Glomerular endothelial cell (primary cell): Measurements from ENCODE around the gene ZNF649. TPM values are rescaled to one million over a fixed set of nuclear protein-coding genes. Genes with fewer than 3 reads are reported as not detected.
A peak's percentile ranks its signal among the peaks of the same experiment; 100 is the strongest.
"Not testable (repeated sequence)": the region's sequence is repeated elsewhere in the genome, so short reads cannot be mapped to it uniquely, and the experiment has no call there.

Source experiments
- DNase-seq: peaks from one replicate; pipeline ENCODE4 v3.0.0-alpha.2; 2011; ENCODE audit warnings: low read depth, low spot score; ENCODE audit errors: extremely low read depth
- total RNA-seq: library from RNA; depleted of rRNA; stranded (reverse); fragments of >200 nt; gene quantifications from 2 replicates; pipeline ENCODE4 v1.2.3, GENCODE V29; 2015

ZNF649 gene
- 3.6 and 6.8 TPM in 2 replicates for total RNA-seq

GRCh38 chr19:51904331-51905165, at the start of gene ZNF649:
Gene ZNF649 (minus strand): TSS chr19:51905017. CDS start chr19:51900107, 4,910 bp downstream.
- DNase-seq = peak; percentile 50

- DNase-seq = no peak
Measured at GRCh38 chr19:51948975-51949374, 44.2 kb upstream of the ZNF649 start.

- DNase-seq = no peak
Measured at GRCh38 chr19:51946602-51947001, 41.8 kb upstream of the ZNF649 start.

DNA sequence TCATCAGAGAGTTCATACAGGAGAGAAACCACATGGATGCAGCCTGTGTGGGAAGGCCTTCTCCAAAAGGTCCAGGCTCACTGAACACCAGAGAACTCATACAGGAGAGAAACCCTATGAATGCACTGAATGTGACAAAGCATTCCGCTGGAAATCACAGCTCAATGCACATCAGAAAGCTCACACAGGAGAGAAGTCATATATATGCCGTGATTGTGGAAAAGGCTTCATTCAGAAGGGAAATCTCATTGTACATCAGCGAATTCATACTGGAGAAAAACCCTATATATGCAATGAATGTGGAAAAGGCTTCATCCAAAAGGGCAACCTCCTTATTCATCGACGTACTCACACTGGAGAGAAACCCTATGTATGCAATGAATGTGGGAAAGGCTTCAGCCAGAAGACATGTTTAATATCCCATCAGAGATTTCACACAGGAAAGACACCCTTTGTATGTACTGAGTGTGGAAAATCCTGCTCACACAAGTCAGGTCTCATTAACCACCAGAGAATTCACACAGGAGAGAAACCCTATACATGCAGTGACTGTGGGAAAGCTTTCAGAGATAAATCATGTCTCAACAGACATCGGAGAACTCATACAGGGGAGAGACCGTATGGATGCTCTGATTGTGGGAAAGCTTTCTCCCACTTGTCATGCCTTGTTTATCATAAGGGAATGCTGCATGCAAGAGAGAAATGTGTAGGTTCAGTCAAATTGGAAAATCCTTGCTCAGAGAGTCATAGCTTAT, 40.2 kb upstream of the ZNF649 start:
- DNase-seq = no peak

DNA sequence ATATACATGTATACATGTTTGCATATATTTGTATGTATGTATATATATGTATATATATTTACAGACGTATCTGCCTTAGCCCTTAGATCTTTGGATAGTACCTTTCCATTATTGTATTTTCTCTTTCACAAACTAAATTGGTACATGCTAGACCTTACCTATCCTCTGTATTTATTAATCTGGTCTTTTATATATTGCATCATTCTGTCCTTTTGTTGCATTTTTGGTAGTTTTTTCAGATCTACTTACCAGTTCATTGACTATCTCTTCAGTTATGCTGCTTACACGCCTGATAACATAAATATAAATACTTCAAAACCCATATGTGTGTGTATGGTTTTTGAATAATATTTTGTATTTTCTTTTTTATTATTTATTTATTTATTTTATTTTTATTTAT, 34.1 kb upstream of the ZNF649 start:
- DNase-seq = no peak

GRCh38 chr19:51931921-51932320, 27.1 kb upstream of the ZNF649 start:
- no peak for DNase-seq

GRCh38 chr19:51927859-51928258, 23.0 kb upstream of the ZNF649 start:
- no peak for DNase-seq

DNA sequence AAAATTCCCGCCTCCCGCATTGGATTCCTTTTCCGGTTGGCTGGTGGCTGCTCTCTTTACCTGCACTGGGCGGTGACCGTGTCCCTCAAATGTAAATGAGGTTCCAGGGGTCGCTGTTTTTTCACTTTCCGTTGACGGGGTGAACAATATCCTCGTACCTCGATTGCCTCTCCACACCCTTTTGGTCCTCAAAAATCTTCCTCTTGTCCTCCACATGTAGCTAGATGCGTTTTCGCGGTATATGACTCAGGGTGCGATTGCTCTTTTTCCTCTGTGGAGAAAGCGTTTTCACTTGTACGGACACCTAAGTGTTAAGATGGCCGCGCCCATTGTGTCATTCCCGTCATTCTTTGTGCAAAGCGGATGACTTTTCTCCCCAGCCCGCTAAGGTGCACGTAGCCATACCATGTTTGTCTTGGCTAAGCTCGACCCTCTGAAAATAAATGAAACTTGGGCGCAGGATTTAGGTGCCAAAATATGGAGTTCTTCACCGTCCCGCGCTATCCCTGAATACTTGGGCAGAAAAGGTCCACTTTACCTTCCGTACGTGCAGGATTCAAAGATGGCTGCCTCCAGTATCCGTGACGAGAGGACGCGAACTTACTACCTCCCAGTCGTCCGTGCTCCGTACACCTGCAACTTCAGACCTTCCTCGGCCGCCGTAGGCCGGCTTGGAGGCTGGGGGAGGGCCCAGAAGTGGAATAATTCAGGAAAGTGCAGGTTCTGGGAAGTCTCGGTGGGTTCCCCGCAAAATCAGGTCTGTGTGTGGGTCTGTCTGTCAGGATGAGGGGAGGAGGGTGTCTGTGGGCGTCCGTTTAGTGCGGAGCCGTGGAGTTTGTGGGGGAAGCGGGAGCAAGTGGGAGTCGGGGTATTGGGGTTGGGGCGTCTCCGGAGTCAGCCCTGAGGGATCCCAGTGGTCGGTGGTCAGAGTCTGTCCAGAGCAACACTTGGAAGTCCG, 22.2 kb upstream of the ZNF649 start, which contains the start of gene ZNF613:
TSS of gene ZNF613 (plus strand) at position 689 of the 958 bp plus-strand sequence. CDS start 8,749 bp downstream, outside the sequence.
- DNase-seq = peak; percentile 89

GRCh38 chr19:51926426-51926783, 21.6 kb upstream of the ZNF649 start:
- no peak for DNase-seq

DNA sequence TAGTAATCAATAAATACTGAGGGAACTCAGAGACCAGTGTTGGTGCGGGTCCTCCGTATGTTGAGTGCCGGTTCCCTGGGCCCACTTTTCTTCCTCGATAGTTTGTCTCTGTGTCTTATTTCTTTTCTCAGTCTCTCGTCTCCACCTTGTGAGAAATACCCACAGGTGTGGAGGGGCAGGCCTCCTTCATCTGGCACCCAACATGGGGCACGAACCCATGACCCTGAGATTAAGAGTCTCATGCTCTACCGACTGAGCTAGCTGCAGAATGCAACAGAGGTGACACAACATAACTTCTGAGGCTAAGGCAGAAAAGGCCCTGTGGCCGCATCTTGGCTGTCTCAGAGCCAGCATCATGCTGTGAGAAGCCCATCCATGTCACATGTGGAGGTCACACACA, 17.1 kb upstream of the ZNF649 start:
- no peak for DNase-seq

- no peak for DNase-seq
Measured at GRCh38 chr19:51919606-51920005, 14.8 kb upstream of the ZNF649 start.

- no peak for DNase-seq
Measured at GRCh38 chr19:51916167-51916566, 11.3 kb upstream of the ZNF649 start.

- DNase-seq = no peak
Measured at GRCh38 chr19:51915324-51915867, 10.6 kb upstream of the ZNF649 start.

DNA sequence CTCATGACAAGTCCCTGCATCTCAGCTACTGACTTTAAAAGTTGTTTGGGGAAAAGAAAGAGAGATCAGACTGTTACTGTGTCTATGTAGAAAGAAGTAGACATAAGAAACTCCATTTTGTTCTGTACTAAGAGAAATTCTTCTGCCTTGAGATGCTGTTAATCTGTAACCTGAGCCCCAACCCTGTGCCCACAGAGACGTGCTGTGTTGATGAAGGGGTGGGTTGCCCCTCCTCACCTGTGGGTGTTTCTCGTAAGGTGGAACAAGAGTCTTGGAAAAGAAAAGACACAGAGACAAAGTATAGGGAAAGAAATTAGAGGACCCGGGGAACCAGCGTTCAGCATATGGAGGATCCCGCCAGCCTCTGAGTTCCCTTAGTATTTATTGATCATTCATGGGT, 3.2 kb upstream of the ZNF649 start:
- not testable (repeated sequence) for DNase-seq

GRCh38 chr19:51906108-51906507, 1.3 kb upstream of the ZNF649 start:
- not testable (repeated sequence) for DNase-seq

- DNase-seq = not testable (repeated sequence)
Measured at GRCh38 chr19:51905639-51906038, 822 bp upstream of the ZNF649 start.

GRCh38 chr19:51905206-51905605, 389 bp upstream of the ZNF649 start:
- DNase-seq = no peak

GRCh38 chr19:51903192-51903591, 1.6 kb downstream of the ZNF649 start:
- DNase-seq = no peak

DNA sequence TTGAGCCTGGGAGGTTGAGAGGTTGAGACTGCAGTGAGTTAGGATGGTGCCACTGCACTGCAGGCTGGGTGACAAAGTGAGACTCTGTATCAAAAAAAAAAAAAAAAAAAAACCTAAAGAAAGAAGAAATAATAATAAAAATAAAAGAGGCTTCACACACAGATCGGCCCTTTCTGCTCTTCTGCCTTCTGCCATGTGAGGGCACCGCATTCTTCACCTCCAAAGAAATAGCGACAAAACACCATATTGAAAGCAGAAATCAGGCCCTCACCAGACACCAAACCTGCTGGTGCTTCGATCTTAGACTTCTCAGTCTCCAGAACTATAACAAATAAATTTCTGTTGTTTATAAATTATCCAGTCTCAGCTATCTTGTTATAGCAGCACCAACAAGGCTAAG, 3.0 kb downstream of the ZNF649 start:
- DNase-seq = no peak

DNA sequence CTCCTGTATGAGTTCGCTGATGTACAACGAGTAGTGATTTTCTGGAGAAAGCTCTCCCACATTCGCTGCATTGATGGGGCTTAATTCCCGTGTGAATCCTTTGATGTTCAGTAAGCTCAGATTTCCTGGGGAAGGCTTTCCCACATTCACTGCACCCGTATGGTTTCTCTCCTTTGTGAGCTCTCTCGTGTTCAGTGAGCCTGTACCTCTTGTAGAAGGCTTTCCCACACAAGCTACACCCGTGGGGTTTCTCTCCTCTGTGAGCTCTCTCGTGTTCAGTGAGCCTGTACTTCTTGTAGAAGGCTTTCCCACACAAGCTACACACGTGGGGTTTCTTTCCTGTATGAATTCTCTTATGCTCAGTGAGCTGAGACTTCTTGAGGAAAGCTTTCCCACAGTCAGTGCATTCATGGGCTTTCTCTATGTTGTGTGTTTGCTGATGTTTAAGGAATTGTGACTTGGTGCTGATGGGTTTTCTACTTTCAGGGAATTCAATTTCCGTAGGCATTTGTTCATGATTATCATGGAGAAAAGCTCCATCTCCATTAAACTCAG, 13.5 kb downstream of the ZNF649 start:
- DNase-seq = no peak
